PFSK-1 (cell line): ENCODE data around the gene ID1.
A peak's percentile ranks its signal among the peaks of the same experiment; 100 is the strongest.

Source experiments
- FOXP2 ChIP-seq: optimal IDR thresholded peaks from 2 replicates; pipeline ENCODE3; 2011; ENCODE audit warnings: borderline replicate concordance, control low read depth, inconsistent platforms; ENCODE audit not compliant: insufficient read depth; ENCODE audit errors: extremely low read length, extremely low read depth
- POLR2AphosphoS5 ChIP-seq: IDR thresholded peaks from 2 replicates; pipeline ENCODE4 v1.6.1; 2012; ENCODE audit warnings: low read depth, mild to moderate bottlenecking, control low read depth, low read length, moderate library complexity
- SIN3A ChIP-seq: IDR thresholded peaks from 2 replicates; pipeline ENCODE4 v1.6.1; 2012; ENCODE audit warnings: mild to moderate bottlenecking, low read length, moderate library complexity, borderline replicate concordance; ENCODE audit not compliant: insufficient read depth
- TAF1 ChIP-seq: IDR thresholded peaks from 2 replicates; pipeline ENCODE4 v1.6.1; 2012; ENCODE audit warnings: low read length, control low read depth, borderline replicate concordance; ENCODE audit not compliant: insufficient read depth
- TF ChIP-seq, protein P1 (sequence below), 2 experiments: IDR thresholded peaks; 2 replicates each; pipeline versions ENCODE4 v1.6.1 to v1.8.0; 2011 to 2012; ENCODE audit warnings: low read depth in 2 of 2, low read length in 2 of 2, control low read depth in 1 of 2, inconsistent platforms in 1 of 2, mild to moderate bottlenecking in 1 of 2, moderate library complexity in 1 of 2; ENCODE audit not compliant: insufficient read depth in 1 of 2

ID1 gene

GRCh38 chr20:31602431-31602778, 2.7 kb upstream of the ID1 start:
- no peak for TF ChIP-seq SIN3A
- no peak for TF ChIP-seq FOXP2
- TF ChIP-seq POLR2AphosphoS5 = no peak
- TF ChIP-seq, protein P1, sequence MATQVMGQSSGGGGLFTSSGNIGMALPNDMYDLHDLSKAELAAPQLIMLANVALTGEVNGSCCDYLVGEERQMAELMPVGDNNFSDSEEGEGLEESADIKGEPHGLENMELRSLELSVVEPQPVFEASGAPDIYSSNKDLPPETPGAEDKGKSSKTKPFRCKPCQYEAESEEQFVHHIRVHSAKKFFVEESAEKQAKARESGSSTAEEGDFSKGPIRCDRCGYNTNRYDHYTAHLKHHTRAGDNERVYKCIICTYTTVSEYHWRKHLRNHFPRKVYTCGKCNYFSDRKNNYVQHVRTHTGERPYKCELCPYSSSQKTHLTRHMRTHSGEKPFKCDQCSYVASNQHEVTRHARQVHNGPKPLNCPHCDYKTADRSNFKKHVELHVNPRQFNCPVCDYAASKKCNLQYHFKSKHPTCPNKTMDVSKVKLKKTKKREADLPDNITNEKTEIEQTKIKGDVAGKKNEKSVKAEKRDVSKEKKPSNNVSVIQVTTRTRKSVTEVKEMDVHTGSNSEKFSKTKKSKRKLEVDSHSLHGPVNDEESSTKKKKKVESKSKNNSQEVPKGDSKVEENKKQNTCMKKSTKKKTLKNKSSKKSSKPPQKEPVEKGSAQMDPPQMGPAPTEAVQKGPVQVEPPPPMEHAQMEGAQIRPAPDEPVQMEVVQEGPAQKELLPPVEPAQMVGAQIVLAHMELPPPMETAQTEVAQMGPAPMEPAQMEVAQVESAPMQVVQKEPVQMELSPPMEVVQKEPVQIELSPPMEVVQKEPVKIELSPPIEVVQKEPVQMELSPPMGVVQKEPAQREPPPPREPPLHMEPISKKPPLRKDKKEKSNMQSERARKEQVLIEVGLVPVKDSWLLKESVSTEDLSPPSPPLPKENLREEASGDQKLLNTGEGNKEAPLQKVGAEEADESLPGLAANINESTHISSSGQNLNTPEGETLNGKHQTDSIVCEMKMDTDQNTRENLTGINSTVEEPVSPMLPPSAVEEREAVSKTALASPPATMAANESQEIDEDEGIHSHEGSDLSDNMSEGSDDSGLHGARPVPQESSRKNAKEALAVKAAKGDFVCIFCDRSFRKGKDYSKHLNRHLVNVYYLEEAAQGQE (IDR thresholded peaks at IDR 0.05; ENCODE audit: insufficient read depth in 1 of 2, low read depth in 2 of 2, low read length in 2 of 2) = no peak
- TF ChIP-seq TAF1 = no peak

DNA sequence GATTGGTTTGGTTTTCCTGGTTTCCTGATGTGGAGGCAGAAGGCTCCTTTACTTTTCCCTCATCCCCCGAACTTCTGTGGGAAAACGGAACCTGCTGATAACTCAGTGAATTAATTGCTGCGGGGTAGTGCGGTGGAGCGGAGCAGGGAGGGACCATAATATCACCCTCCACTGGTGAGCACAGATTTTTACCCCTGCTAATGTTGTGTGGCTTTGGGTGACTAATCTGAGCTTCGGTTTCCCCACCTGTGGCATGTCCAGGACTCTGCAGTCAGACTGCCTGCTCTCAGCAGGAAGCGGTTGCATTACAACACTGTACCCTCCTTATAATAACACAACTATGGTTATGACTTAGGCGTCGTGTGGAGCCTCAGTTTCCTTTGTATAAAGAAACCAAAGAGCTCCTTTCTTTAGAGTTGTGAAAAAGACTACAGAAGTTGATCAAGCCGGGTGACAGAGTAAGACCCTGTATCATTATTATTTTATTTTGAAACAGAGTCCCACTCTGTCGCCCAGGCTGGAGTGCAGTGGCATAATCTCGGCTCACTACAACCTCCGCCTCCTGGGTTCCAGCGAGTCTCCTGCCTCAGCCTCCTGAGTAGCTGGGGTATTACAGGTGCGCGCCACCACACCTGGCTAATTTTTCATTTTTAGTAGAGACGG, 2.2 kb upstream of the ID1 start:
- no peak for TF ChIP-seq SIN3A
- peak; percentile 65; the same call in 1 of the 2 replicates for TF ChIP-seq POLR2AphosphoS5
- peak; percentile 67; the same call in 1 of the 2 replicates for TF ChIP-seq TAF1
- TF ChIP-seq, protein P1 (IDR thresholded peaks at IDR 0.05; ENCODE audit: insufficient read depth in 1 of 2, low read depth in 2 of 2, low read length in 2 of 2) = 0 out of 4 replicates have a peak, but pooled peaks of 1 of the 2 experiments have one; percentile 37

DNA sequence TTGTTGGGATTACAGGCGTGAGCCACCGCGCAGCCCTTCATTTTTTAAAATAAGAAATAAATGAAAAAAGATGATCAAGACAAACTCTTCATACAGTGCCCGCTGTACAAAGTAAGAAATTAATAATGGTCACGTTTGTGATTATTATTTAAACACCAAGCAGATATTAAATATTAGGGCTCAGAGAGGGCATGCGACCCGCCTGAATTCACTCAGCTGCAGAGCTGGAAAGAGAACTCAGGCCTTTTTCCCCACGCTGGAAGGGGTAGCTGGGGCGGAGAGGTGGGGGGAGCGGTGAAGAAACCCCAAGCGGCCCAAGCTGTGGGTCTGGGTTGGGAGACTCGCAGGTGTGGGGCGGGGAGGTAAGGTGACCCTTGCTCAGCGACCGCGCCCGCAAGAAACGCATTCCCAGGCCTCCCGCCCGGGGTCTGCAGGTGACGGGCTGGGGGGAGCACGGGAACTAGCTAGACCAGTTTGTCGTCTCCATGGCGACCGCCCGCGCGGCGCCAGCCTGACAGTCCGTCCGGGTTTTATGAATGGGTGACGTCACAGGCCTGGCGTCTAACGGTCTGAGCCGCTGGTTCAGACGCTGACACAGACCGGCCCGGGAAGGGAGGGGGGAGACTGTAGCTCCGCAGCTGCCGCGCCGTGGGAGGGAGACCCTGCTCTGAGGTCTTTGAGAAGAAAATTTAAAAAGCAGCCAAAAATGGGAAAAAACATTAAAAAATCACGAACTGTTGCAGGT, 1.1 kb upstream of the ID1 start:
- no peak for TF ChIP-seq FOXP2
- TF ChIP-seq POLR2AphosphoS5 = peak; percentile 88
- TF ChIP-seq SIN3A = 0 out of 2 replicates have a peak, but pooled peaks have one; percentile 14
- TF ChIP-seq, protein P1 (IDR thresholded peaks at IDR 0.05; ENCODE audit: insufficient read depth in 1 of 2, low read depth in 2 of 2, low read length in 2 of 2) = 0 out of 4 replicates have a peak, but pooled peaks of 1 of the 2 experiments have one; percentile 45
- peak; percentile 62; the same call in 1 of the 2 replicates for TF ChIP-seq TAF1

DNA sequence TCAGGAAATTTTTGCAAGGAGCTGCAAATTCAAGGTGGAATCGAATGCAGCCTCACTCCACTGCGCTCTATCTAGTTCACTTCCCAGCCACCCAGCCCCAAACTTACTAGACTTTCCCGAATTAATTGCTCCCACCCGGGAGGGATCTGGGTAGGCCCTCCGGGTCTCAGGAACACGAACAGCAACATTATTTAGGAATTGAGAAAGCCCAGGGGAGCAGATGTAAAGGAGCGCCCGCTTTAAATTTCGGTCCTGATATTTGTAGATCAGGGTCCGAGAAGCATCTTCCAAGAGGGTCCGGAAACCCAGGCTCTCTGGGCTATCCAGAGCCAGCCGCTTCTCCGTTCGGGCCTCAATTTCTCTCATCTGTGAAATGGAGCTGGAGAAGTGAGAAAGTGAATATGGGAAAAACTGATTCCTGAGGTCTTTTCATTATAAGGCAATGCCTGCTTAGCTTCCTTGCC, 490 bp upstream of the ID1 start:
- TF ChIP-seq POLR2AphosphoS5 (peak; percentile 62; the same call in 1 of the 2 replicates), TAF1 (no peak), SIN3A (0 out of 2 replicates have a peak, but pooled peaks have one; percentile 0)

DNA sequence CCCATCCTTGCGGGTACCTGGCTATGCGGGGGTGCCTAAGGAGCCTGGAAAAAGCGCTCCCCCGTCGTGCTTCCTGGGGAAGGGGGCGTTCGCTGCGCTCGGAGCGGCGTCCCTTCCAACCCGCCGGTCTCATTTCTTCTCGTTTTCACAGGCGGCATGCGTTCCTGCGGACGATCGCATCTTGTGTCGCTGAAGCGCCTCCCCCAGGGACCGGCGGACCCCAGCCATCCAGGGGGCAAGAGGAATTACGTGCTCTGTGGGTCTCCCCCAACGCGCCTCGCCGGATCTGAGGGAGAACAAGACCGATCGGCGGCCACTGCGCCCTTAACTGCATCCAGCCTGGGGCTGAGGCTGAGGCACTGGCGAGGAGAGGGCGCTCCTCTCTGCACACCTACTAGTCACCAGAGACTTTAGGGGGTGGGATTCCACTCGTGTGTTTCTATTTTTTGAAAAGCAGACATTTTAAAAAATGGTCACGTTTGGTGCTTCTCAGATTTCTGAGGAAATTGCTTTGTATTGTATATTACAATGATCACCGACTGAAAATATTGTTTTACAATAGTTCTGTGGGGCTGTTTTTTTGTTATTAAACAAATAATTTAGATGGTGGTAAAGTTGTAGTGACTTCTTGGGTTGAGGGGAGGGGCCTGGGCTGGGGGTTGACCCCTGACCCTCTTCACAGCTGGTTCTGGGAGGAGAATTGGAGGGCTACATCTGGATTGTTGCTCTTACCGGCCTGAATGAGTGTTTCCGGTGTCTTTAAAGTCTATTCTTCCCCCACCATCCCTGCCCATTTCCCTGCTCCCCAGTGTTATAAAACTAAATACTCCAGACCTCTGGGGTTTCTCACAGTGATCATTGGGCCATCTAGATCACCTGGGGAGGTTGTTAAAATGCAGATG, 1.1 kb downstream of the ID1 start:
- TF ChIP-seq, protein P1 (IDR thresholded peaks at IDR 0.05; ENCODE audit: insufficient read depth in 1 of 2, low read depth in 2 of 2, low read length in 2 of 2) = no peak
- no peak for TF ChIP-seq TAF1
- TF ChIP-seq FOXP2 = no peak
- no peak for TF ChIP-seq SIN3A
- no peak for TF ChIP-seq POLR2AphosphoS5
